ENCODE data around the gene PTF1A. TPM values are rescaled to one million over a fixed set of nuclear protein-coding genes. Genes with fewer than 3 reads are reported as not detected.

Gene PTF1A
- total RNA-seq, 2 donors from 2014 or later: not detected

DNA sequence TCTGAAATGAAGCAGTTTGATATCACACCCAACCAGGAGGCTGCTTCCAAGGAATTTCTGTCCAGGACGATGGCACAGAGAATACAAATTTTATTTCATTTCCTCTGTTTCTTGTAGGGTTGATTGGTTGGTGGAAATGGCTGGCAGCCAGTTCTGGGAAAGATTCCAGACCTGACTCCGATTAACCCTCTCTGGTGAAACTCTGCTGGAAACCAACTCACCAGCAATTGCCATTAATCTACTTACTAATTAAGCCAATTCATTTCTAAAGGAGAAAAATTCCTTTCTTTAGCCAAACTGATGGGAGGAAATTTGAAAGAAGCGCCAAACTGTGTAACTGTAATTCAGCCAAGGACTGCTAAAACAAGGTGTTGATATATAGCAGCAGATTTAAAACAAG is 10.7 kb downstream of the PTF1A start:
- intact Hi-C loops (cut with DNase I): no loop called here
- Histone ChIP-seq H3K4me1 (no peaks in the 10 kb centered on the region), H3K9ac (ENCODE audit: low read depth in 2 of 2, low read length in 2 of 2) (no peak overlapping the region), H3K27me3 (peaks cover 28% of the 10 kb centered on the region), H3K27ac (no peak overlapping the region), H3K36me3 (no peaks in the 10 kb centered on the region), H3K9me3 (no peaks in the 10 kb centered on the region), H3K4me3 (no peak overlapping the region)
- TF ChIP-seq, protein P1, sequence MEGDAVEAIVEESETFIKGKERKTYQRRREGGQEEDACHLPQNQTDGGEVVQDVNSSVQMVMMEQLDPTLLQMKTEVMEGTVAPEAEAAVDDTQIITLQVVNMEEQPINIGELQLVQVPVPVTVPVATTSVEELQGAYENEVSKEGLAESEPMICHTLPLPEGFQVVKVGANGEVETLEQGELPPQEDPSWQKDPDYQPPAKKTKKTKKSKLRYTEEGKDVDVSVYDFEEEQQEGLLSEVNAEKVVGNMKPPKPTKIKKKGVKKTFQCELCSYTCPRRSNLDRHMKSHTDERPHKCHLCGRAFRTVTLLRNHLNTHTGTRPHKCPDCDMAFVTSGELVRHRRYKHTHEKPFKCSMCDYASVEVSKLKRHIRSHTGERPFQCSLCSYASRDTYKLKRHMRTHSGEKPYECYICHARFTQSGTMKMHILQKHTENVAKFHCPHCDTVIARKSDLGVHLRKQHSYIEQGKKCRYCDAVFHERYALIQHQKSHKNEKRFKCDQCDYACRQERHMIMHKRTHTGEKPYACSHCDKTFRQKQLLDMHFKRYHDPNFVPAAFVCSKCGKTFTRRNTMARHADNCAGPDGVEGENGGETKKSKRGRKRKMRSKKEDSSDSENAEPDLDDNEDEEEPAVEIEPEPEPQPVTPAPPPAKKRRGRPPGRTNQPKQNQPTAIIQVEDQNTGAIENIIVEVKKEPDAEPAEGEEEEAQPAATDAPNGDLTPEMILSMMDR (IDR thresholded peaks at IDR 0.05): no peak
- DNase-seq: no peak

DNA sequence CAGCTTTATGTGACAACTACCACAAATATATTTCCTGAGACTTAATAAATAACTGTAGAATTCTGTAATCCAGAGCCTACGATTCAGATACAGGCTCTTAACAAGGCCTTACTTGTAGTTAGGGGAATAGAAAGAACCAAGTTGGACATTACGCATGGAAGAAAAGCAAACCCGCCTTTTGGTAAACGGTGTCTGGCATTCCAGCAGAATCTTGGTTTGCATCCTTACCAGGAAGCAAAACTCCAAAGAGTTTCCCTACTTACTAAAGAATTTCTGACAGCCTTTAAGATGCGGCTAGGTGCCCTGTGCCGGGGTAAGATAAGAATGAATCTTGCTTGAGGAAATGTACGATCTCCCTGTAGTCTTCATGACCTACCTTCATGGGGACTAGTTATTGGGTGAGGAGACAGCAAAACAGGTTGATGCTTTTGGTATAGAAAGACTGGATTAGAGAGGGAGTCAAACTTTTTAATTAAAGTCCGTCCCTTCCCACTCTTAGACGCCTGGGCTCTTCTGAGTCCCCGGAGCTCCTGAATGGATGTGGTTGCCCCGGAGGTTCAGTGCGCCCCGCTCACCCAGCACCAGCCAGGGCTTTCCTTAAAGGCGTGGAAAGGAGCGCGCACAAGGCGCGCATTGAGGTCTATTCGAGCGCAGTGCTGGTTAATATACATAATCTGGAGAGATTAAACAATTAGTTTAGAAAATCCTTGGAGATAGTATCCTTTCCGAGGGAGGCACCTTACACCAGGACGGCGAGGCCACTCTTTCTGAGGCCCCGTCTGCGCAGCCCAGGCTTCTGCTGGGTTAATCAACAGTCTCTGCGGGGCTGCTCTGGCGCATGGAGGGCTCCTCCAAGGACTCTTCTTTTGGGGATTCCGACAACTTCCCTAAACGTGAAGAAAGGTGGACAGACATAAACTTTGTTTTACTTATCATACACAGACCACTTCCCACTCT is 11.5 kb downstream of the PTF1A start:
- no peaks in the 10 kb centered on the region for H3K4me1 ChIP-seq
- no peaks in the 10 kb centered on the region for H3K36me3 ChIP-seq
- H3K4me3 ChIP-seq: no peak overlapping the region
- TF ChIP-seq, protein P1 (IDR thresholded peaks at IDR 0.05): no peak
- intact Hi-C loops (cut with DNase I): no loop called here
- peaks cover 22% of the 10 kb centered on the region for H3K27me3 ChIP-seq
- no peaks in the 10 kb centered on the region for H3K9me3 ChIP-seq
- H3K27ac ChIP-seq: no peak overlapping the region
- no peak for DNase-seq
- no peak overlapping the region for H3K9ac ChIP-seq (ENCODE audit: low read depth in 2 of 2, low read length in 2 of 2)

DNA sequence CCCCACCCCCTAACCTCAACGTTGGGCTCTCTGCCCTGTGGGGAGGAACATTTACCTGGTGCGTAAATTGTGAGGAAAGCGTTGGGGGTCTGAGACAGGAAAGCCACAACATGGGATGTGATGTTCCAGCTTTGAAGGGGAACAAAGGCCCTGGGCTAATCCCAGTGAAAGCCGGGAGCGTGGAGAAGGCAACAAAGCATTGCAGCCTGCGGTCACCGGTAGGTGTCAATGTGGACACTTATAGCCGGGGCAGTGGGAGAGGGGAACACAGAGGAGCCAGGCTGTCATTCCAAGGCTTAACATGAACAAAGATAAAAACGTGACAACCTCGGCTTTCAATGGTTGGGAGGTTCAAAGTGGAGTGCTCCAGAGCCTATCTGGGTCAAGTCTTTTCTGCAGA is 12.7 kb downstream of the PTF1A start:
- Histone ChIP-seq H3K4me3 (no peak overlapping the region), H3K9ac (ENCODE audit: low read depth in 2 of 2, low read length in 2 of 2) (no peak overlapping the region), H3K27me3 (peaks cover 11% of the 10 kb centered on the region), H3K27ac (no peak overlapping the region), H3K9me3 (no peaks in the 10 kb centered on the region), H3K36me3 (no peaks in the 10 kb centered on the region), H3K4me1 (no peaks in the 10 kb centered on the region)
- TF ChIP-seq, protein P1 (IDR thresholded peaks at IDR 0.05): no peak
- no peak for DNase-seq
- intact Hi-C loops (cut with DNase I): no loop called here

DNA sequence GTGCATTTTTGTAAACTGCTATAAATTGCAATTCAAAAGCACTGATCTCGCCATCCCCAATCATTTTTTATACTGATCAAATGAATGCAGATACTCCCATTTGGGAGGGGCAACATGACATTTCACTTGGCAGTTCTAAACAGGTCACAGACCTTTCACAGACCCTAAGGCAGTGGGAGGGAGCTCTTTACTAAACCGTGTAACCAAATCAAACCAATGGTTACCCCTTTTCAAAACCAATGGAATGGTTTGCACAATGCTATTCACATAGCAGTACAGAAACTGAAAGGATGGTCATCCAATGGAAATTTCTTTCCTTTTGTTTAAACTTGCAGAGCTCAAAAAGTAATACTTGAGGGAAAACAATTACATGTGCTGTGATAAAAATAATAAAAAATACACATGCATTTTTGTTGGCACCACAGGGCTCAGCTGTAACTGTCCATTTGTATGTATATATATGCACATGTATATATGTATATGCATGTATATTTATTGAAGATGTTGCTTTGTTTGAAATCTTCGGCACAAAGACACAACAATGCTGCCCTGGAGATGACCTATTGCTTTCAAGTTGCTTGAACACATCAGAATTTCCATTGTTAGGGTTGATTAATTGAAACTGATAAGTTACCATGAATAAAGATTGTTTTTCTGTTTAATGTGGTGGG is 14.0 kb downstream of the PTF1A start:
- Histone ChIP-seq H3K4me3 (no peak overlapping the region), H3K27ac (no peak overlapping the region), H3K36me3 (no peaks in the 10 kb centered on the region), H3K4me1 (no peaks in the 10 kb centered on the region), H3K9ac (ENCODE audit: low read depth in 2 of 2, low read length in 2 of 2) (no peak overlapping the region), H3K27me3 (peaks cover under 1% of the 10 kb centered on the region), H3K9me3 (no peaks in the 10 kb centered on the region)
- TF ChIP-seq, protein P1 (IDR thresholded peaks at IDR 0.05): no peak
- DNase-seq: no peak
- intact Hi-C loops (cut with DNase I): no loop called here

DNA sequence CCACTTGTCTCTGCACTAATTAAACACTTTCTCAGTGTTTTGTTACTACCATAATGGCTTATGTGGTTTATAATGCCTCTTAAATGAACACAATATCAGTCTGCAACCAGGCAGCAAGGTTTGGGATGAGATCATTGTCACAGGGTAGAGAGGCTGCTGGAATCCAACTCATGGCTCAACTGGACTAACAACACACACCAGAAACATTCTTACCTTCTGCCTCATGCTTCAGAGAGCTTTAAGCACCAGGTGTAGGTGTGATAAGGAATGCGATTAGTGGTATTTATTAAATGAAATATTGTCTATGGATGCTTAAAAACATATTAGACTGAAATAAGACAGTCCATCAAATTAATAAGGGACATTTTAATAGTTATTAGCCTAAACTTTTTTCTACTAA is 25.4 kb downstream of the PTF1A start:
- Histone ChIP-seq H3K9me3 (no peaks in the 10 kb centered on the region), H3K9ac (ENCODE audit: low read depth in 2 of 2, low read length in 2 of 2) (no peak overlapping the region), H3K4me1 (no peaks in the 10 kb centered on the region), H3K36me3 (no peaks in the 10 kb centered on the region), H3K27me3 (no peaks in the 10 kb centered on the region), H3K4me3 (no peak overlapping the region), H3K27ac (no peak overlapping the region)
- intact Hi-C loops (cut with DNase I): no loop called here
- TF ChIP-seq, protein P1 (IDR thresholded peaks at IDR 0.05): no peak
- DNase-seq: no peak
